ENCODE measurements around the gene PAOX. TPM values are rescaled to one million over a fixed set of nuclear protein-coding genes. Genes with fewer than 3 reads are reported as not detected.
A peak's percentile ranks its signal among the peaks of the same experiment; 100 is the strongest.

Gene PAOX
- total and polyA plus RNA-seq, 2 experiments from 2014 or later = 4.1 to 8.7 TPM

- ATAC-seq (no peak), DNase-seq (ENCODE audit: low spot score) (no peak)
- Histone ChIP-seq H3K4me2 (no peak overlapping the region), H3K4me1 (ENCODE audit: insufficient read depth) (no peaks in the 10 kb centered on the region), H3K36me3 (ENCODE audit: insufficient read depth) (no peaks in the 10 kb centered on the region), H2AFZ (no peak overlapping the region), H3K27ac (ENCODE audit: low read depth) (no peak overlapping the region), H3K79me2 (replicated peaks; ENCODE audit: insufficient read depth) (no peaks in the 10 kb centered on the region), H3K4me3 (no peak overlapping the region), H3K9me2 (ENCODE audit: insufficient read depth) (no peaks in the 10 kb centered on the region), H3F3A (replicated peaks; ENCODE audit: low read depth) (0 out of 2 replicates have a peak, but pooled peaks cover 2% of the 10 kb centered on the region), H4K20me1 (replicated peaks; ENCODE audit: insufficient read depth) (no peaks in the 10 kb centered on the region; the same call in 1 of the 2 replicates), H3K27me3 (ENCODE audit: insufficient read depth) (peaks cover 11% of the 10 kb centered on the region; the same call in 1 of the 2 replicates)
- Mint-ChIP-seq H3K36me3 (ENCODE audit: low read depth) (peaks cover 28% of the 10 kb centered on the region), H3K4me1 (no peaks in the 10 kb centered on the region), H3K9me3 (peaks cover 13% of the 10 kb centered on the region), H3K27me3 (ENCODE audit: insufficient read depth, low read depth, poor library complexity) (peaks cover 17% of the 10 kb centered on the region), H3K27ac (no peak overlapping the region), H3K4me3 (no peak overlapping the region)
- TF ChIP-seq EZH2phosphoT487 (IDR thresholded peaks at IDR 0.05; ENCODE audit: unreplicated experiment) (no peak), NANOG (IDR thresholded peaks at IDR 0.05; ENCODE audit: borderline replicate concordance) (no peak), ZNF331 (CRISPR knock-in tag; IDR thresholded peaks at IDR 0.05; ENCODE audit: low read depth) (no peak)
Measured at GRCh38 chr10:133419211-133419950, 40.3 kb downstream of the PAOX start.

GRCh38 chr10:133420028-133420427, 41.0 kb downstream of the PAOX start:
- Mint-ChIP-seq H3K4me3 (no peak overlapping the region), H3K9me3 (peaks cover 12% of the 10 kb centered on the region), H3K27me3 (ENCODE audit: insufficient read depth, low read depth, poor library complexity) (peaks cover 17% of the 10 kb centered on the region), H3K4me1 (no peaks in the 10 kb centered on the region), H3K36me3 (ENCODE audit: low read depth) (peaks cover 22% of the 10 kb centered on the region), H3K27ac (no peak overlapping the region)
- Histone ChIP-seq H3K4me2 (no peak overlapping the region), H3K36me3 (ENCODE audit: insufficient read depth) (no peaks in the 10 kb centered on the region), H2AFZ (no peak overlapping the region), H4K20me1 (replicated peaks; ENCODE audit: insufficient read depth) (no peaks in the 10 kb centered on the region; the same call in 1 of the 2 replicates), H3K4me1 (ENCODE audit: insufficient read depth) (no peaks in the 10 kb centered on the region), H3F3A (replicated peaks; ENCODE audit: low read depth) (0 out of 2 replicates have a peak, but pooled peaks cover 2% of the 10 kb centered on the region), H3K27ac (ENCODE audit: low read depth) (no peak overlapping the region), H3K27me3 (ENCODE audit: insufficient read depth) (peaks cover 14% of the 10 kb centered on the region), H3K79me2 (replicated peaks; ENCODE audit: insufficient read depth) (no peaks in the 10 kb centered on the region), H3K4me3 (no peak overlapping the region), H3K9me2 (ENCODE audit: insufficient read depth) (no peaks in the 10 kb centered on the region)
- TF ChIP-seq CTCF (conservative IDR thresholded peaks at IDR 0.05; ENCODE audit: low read depth in 2 of 2) (0 out of 4 replicates have a peak, but pooled peaks of 1 of the 2 experiments have one; percentile 9), CREB1 (CRISPR knock-in tag; IDR thresholded peaks at IDR 0.05; ENCODE audit: low read depth) (no peak)
- DNase-seq (ENCODE audit: low spot score) (no peak), ATAC-seq (no peak)

- no peak for DNase-seq (ENCODE audit: low spot score)
- H3K27me3 ChIP-seq (ENCODE audit: insufficient read depth) = peaks cover 19% of the 10 kb centered on the region
- Mint-ChIP-seq H3K27ac (no peak overlapping the region), H3K4me1 (no peaks in the 10 kb centered on the region), H3K4me3 (no peak overlapping the region), H3K36me3 (ENCODE audit: low read depth) (peaks cover 16% of the 10 kb centered on the region), H3K27me3 (ENCODE audit: insufficient read depth, low read depth, poor library complexity) (peaks cover 20% of the 10 kb centered on the region), H3K9me3 (peaks cover 7% of the 10 kb centered on the region)
- H2AFZ ChIP-seq = no peak overlapping the region
- no peaks in the 10 kb centered on the region for H3K36me3 ChIP-seq (ENCODE audit: insufficient read depth)
- H3K27ac ChIP-seq (ENCODE audit: low read depth) = no peak overlapping the region
- no peaks in the 10 kb centered on the region for H3K9me2 ChIP-seq (ENCODE audit: insufficient read depth)
- no peaks in the 10 kb centered on the region; the same call in 1 of the 2 replicates for H4K20me1 ChIP-seq (replicated peaks; ENCODE audit: insufficient read depth)
- H3K4me1 ChIP-seq (ENCODE audit: insufficient read depth) = no peaks in the 10 kb centered on the region
- H3K4me3 ChIP-seq = no peak overlapping the region
- H3F3A ChIP-seq (replicated peaks; ENCODE audit: low read depth) = 0 out of 2 replicates have a peak, but pooled peaks cover 2% of the 10 kb centered on the region
- H3K4me2 ChIP-seq = no peak overlapping the region
- ATAC-seq = no peak
- H3K79me2 ChIP-seq (replicated peaks; ENCODE audit: insufficient read depth) = no peaks in the 10 kb centered on the region
- TF ChIP-seq EZH2 (IDR thresholded peaks at IDR 0.05; ENCODE audit: low read depth, unreplicated experiment) (no peak), ZNF114 (CRISPR knock-in tag; IDR thresholded peaks at IDR 0.05) (no peak), POLR2AphosphoS5 (IDR thresholded peaks at IDR 0.05; ENCODE audit: low read depth) (no peak), CREB1 (CRISPR knock-in tag; IDR thresholded peaks at IDR 0.05; ENCODE audit: low read depth) (no peak)
Measured at GRCh38 chr10:133420579-133420978, 41.5 kb downstream of the PAOX start.

Measured in GM23338 (cell line).